CD4-positive, alpha-beta T cell (primary cell): ENCODE data around the gene CCDC175. TPM values are rescaled to one million over a fixed set of nuclear protein-coding genes. Genes with fewer than 3 reads are reported as not detected.

Source experiments
- ATAC-seq: fragments of 200-7000 bp; cut with Tn5 transposase; one replicate; pipeline ENCODE4 v1.10.0; 2022; ENCODE audit warnings: mild to moderate bottlenecking; ENCODE audit not compliant: poor library complexity
- CTCF ChIA-PET: fragments of 350-600 bp; sonication (Branson Sonifier 250); formaldehyde crosslinking; loops from one replicate; lab custom pipeline; 2021; ENCODE audit warnings: antibody characterized with exemption, inconsistent platforms; lab: Charles Lee
- POLR2A ChIA-PET: fragments of 350-600 bp; sonication (Branson Sonifier 250); formaldehyde crosslinking; loops from one replicate; lab custom pipeline; 2021; ENCODE audit warnings: antibody characterized with exemption, inconsistent platforms; lab: Charles Lee
- DNase-seq, 14 experiments: peaks; one replicate each; pipeline ENCODE4 v3.0.0-alpha.2; 2013 to 2020; ENCODE audit warnings: mixed read lengths in 2 of 14
- H3K27ac ChIP-seq, 2 donors: one replicate each; pipeline versions ENCODE4 v1.5.1 to v1.7.0; 2013; ENCODE audit warnings: low read length in 2 of 2, low read depth in 1 of 2, mild to moderate bottlenecking in 1 of 2
- H3K27me3 ChIP-seq, 2 experiments: 1 replicate in 1 of 2; 2 replicates in 1 of 2; pipeline versions ENCODE4 v1.6.1 to v1.7.0; 2013; ENCODE audit warnings: low read length in 2 of 2, control low read depth in 1 of 2, mild to moderate bottlenecking in 1 of 2, moderate library complexity in 1 of 2; ENCODE audit not compliant: insufficient read depth in 2 of 2, control insufficient read depth in 1 of 2
- H3K36me3 ChIP-seq: one replicate; pipeline ENCODE4 v1.6.1; 2013; ENCODE audit warnings: low read length, control low read depth; ENCODE audit not compliant: insufficient read depth
- H3K4me1 ChIP-seq: one replicate; pipeline ENCODE4 v1.6.1; 2013; ENCODE audit warnings: low read length, control low read depth; ENCODE audit not compliant: insufficient read depth
- H3K4me3 ChIP-seq: one replicate; pipeline ENCODE4 v1.5.1; 2013; ENCODE audit warnings: mild to moderate bottlenecking, low read length, moderate library complexity
- H3K9me3 ChIP-seq, 2 experiments: 1 replicate in 1 of 2; 2 replicates in 1 of 2; pipeline versions ENCODE4 v1.6.1 to v1.7.0; 2013; ENCODE audit warnings: low read length in 2 of 2, mild to moderate bottlenecking in 2 of 2, control low read depth in 1 of 2, moderate library complexity in 1 of 2; ENCODE audit not compliant: control insufficient read depth in 1 of 2, insufficient read depth in 1 of 2
- H3K27ac Mint-ChIP-seq: one replicate; pipeline ENCODE4 v1.8.0; 2020; ENCODE audit warnings: mixed read lengths
- H3K27me3 Mint-ChIP-seq: one replicate; pipeline ENCODE4 v1.8.0; 2021; ENCODE audit warnings: mixed read lengths
- H3K36me3 Mint-ChIP-seq: one replicate; pipeline ENCODE4 v1.8.0; 2021; ENCODE audit warnings: low read depth, mixed read lengths
- H3K4me1 Mint-ChIP-seq: one replicate; pipeline ENCODE4 v1.8.0; 2021; ENCODE audit warnings: low read depth, mixed read lengths
- H3K4me3 Mint-ChIP-seq: one replicate; pipeline ENCODE4 v1.8.0; 2020; ENCODE audit warnings: mild to moderate bottlenecking, mixed read lengths
- H3K9me3 Mint-ChIP-seq: one replicate; pipeline ENCODE4 v1.8.0; 2020; ENCODE audit warnings: mixed read lengths
- CTCF ChIP-seq: fragments of 200-600 bp; IDR thresholded peaks from one replicate; pipeline ENCODE4 v1.8.0; 2022; ENCODE audit warnings: antibody characterized with exemption, mild to moderate bottlenecking
- intact Hi-C, 2 experiments: fragments of 100-400 bp; cut with DNase I in 1 of 2; cut with micrococcal nuclease in 1 of 2; formaldehyde crosslinking; loops; one replicate each; pipeline versions ENCODE4 v1.15.1 to v1.9.0; 2023 to 2025; cut with DNase I, micrococcal nuclease
- total RNA-seq, 174 experiments: library from RNA in 2 of 174; stranded (reverse) in 2 of 174; gene quantifications; one replicate each; pipeline ENCODE4 v1.2.3 and lab custom pipeline; 2021 to 2026

Gene CCDC175
- total RNA-seq, 2 experiments from 2014 or later: not detected

GRCh38 chr14:59510966-59511365 is 65.6 kb downstream of the CCDC175 start:
- no peak for DNase-seq
- H3K27ac ChIP-seq: no peak overlapping the region
- H3K27ac Mint-ChIP-seq: no peak overlapping the region
- no peaks in the 10 kb centered on the region for H3K4me1 Mint-ChIP-seq
- H3K36me3 ChIP-seq: no peaks in the 10 kb centered on the region
- no peak overlapping the region for H3K4me3 Mint-ChIP-seq
- no peaks in the 10 kb centered on the region for H3K36me3 Mint-ChIP-seq
- intact Hi-C loops: loop anchor here in 1 of 2 experiments (2.0 kb wide), 1 partner anchor 14 kb away; no protein-coding TSS in a partner anchor
- H3K27me3 ChIP-seq: peaks cover 4 to 7% of the 10 kb centered on the region in 2 experiments
- no peaks in the 10 kb centered on the region for H3K9me3 ChIP-seq
- no peak for TF ChIP-seq CTCF
- no peaks in the 10 kb centered on the region for H3K9me3 Mint-ChIP-seq
- POLR2A ChIA-PET: no interaction called here
- H3K4me3 ChIP-seq: no peak overlapping the region
- H3K27me3 Mint-ChIP-seq: peaks cover 15% of the 10 kb centered on the region
- no peaks in the 10 kb centered on the region for H3K4me1 ChIP-seq
- CTCF ChIA-PET: no interaction called here
- ATAC-seq: no peak

- H3K9me3 ChIP-seq: no peaks in the 10 kb centered on the region
- Mint-ChIP-seq H3K27me3 (peaks cover 10% of the 10 kb centered on the region), H3K4me3 (no peak overlapping the region), H3K27ac (no peak overlapping the region), H3K9me3 (no peaks in the 10 kb centered on the region), H3K36me3 (no peaks in the 10 kb centered on the region), H3K4me1 (no peaks in the 10 kb centered on the region)
- no peaks in the 10 kb centered on the region for H3K36me3 ChIP-seq
- TF ChIP-seq CTCF: no peak
- H3K27me3 ChIP-seq: peaks cover 4 to 7% of the 10 kb centered on the region in 2 experiments
- ChIA-PET CTCF (no interaction called here), POLR2A (no interaction called here)
- ATAC-seq (no peak), DNase-seq (no peak)
- H3K4me1 ChIP-seq: no peaks in the 10 kb centered on the region
- intact Hi-C loops: loop anchor here in 1 of 2 experiments (2.0 kb wide), 1 partner anchor 15 kb away; no protein-coding TSS in a partner anchor
- no peak overlapping the region for H3K27ac ChIP-seq
- H3K4me3 ChIP-seq: no peak overlapping the region
Observed at GRCh38 chr14:59510001-59510400, 66.6 kb downstream of the CCDC175 start.

DNA sequence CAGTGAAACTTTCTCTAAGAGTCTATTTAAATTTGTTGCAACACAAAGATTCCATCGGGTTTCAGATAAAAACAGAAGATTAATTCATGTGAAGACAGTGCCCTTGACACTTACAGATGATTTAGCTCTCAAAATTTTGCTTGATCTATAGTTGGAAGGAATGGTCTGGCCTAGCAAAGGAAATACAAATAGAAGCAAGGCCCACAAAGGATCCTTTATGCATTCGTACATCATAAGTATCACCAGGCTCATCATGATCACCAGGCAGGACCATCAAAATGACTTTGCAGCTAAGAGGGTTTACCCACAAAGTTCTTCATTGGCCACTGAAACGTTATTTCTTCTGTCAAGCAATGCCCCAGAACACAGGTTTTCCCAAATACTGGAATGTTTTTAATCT is 67.5 kb downstream of the CCDC175 start:
- intact Hi-C loops: loop anchor here (5.0 kb wide), 3 partner anchors 68 to 678 kb away; partner anchors contain the start of gene CCDC175 (in 1 of the 2)
- H3K36me3 Mint-ChIP-seq: peaks cover 2% of the 10 kb centered on the region
- DNase-seq (no peak), ATAC-seq (no peak)
- H3K9me3 Mint-ChIP-seq: no peaks in the 10 kb centered on the region
- H3K27ac ChIP-seq: no peak overlapping the region
- no peaks in the 10 kb centered on the region for H3K9me3 ChIP-seq
- no peak overlapping the region for H3K4me3 Mint-ChIP-seq
- TF ChIP-seq CTCF: no peak
- H3K4me1 ChIP-seq: no peaks in the 10 kb centered on the region
- peaks cover 10% of the 10 kb centered on the region for H3K27me3 Mint-ChIP-seq
- H3K4me1 Mint-ChIP-seq: peaks cover 9% of the 10 kb centered on the region
- no peak overlapping the region for H3K4me3 ChIP-seq
- ChIA-PET CTCF (no interaction called here), POLR2A (no interaction called here)
- H3K27me3 ChIP-seq: peaks cover 4 to 7% of the 10 kb centered on the region in 2 experiments
- H3K27ac Mint-ChIP-seq: no peak overlapping the region
- H3K36me3 ChIP-seq: peaks cover 3% of the 10 kb centered on the region
